ENCODE results near the gene GTF2F1.
"Not testable (repeated sequence)": the region's sequence is repeated elsewhere in the genome, so short reads cannot be mapped to it uniquely, and the experiment has no call there.

The GTF2F1 gene

DNA sequence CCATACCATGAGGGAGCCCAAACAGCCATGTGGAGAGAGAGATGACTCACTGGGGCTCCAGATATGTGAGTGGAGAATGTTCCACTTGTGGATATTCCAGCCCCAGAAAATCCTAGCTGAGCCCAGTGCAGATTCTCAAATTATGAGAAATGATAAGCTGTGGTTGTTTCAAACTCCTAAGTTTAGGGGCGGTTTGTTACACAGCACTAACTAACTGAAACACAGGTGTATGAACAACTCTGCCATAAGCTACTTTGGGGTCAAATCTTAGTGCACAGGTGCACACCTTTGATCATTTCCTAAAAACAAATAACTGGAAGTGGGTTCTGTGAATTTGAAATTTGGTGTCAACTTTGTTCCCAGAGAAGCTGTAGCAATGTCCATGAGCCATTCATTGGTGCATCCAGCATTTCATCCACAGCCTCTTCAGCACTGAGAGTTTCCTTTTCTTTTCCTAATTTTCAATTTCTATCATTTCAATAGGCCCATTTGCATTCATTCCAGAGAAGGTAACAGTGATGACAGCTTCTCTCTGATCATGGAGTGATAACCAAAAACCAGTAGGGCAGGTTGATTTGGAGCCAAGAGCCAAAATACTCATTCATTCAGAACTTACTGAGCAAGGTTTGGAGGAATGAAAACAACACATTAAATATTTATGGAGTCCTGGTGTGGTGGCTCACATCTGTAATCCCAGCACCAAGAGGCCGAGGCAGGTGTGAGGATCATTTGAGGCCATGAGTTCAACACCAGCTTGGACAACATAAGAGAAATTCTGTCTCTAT is 40.4 kb downstream of the GTF2F1 start:
- FAIRE-seq = no peak

DNA sequence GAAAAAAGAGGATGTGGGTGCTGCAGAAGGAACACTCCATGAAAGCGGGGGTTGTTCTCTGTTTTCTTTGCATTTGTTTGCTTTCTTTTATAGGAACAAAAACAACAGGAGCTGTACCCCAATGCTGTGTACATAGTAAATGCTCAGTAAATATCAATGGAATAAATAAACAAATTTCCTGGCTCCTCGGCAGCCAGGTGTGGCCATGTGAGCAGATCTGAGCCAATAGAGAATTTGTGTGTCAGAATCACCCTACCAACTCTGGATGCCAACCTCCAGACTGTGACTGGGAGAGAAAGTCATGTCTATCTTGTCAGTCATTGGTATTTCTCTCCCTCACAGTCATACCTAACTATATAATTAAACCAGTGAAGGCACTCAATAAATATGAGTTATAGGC is 42.3 kb downstream of the GTF2F1 start:
- no peak for FAIRE-seq

DNA sequence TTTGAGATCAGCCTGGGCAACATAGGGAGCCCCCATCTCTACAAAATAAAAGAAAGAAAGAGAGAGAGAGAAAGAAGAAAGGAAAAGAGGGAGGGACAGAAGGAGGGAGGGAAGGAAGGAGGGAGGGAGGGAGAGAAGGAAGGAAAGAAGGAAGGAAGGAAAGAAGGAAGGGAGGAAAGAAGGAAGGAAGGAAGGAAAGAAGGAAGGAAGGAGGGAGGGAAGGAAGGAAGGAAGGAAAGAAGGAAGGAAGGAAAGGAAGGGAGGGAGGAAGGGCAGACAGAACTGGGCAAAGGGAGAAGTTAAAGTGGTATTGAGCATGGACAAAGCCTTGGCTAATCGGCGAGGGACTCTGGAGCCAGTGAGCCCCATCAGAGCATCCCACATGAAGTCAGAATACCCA is 43.7 kb downstream of the GTF2F1 start:
- FAIRE-seq = not testable (repeated sequence)

DNA sequence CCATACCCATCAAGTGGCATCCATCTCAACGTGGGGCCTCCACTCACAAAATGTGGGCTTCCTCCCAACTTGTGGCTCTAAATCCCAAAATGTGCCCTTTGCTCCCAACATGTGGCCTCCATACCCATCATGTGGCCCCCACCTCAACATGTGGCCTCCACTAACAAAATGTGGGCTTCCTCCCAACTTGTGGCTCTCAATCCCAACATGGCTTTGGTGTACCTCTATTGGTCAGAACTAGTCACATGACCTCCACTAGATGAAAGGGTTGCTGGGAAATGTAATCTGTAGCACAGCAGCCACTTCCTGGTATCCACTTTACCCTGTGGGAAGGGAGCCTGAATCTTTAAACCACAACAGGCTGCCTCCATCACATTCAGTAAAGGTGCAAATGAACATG is 49.5 kb downstream of the GTF2F1 start:
- FAIRE-seq = no peak

DNA sequence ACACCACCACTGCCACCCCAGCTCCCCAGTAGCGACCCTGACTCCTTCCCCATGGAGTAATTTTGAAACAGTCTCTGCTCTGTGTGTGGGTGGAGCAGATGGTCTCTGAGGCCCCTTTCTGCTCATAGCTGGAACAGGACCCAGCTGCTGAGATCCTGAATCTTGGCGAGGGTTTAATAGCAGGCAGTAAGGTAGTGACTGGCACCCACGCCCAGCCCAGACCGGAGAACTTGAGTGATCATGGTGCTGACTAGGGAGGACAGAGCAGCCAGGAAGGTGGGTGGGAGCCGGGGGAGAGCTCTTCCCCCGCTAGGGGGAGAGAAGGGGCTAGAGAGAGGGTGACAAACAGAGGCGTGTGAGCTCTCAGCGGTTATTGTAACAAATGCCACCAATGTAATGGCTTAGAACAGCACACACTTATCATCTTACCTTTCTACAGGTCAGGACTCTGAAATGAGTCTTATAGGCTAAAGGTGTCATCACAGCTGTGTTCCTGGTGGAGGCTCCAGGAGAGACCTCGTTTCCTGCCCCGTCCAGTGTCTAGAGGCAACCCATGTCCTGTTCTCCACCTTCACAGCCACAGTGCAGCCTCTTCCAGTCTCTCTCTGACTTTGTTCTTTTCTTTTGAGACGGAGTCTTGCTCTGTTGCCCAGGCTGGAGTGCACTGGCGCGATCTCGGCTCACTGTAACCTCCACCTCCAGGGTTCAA is 52.3 kb downstream of the GTF2F1 start:
- FAIRE-seq = no peak

DNA sequence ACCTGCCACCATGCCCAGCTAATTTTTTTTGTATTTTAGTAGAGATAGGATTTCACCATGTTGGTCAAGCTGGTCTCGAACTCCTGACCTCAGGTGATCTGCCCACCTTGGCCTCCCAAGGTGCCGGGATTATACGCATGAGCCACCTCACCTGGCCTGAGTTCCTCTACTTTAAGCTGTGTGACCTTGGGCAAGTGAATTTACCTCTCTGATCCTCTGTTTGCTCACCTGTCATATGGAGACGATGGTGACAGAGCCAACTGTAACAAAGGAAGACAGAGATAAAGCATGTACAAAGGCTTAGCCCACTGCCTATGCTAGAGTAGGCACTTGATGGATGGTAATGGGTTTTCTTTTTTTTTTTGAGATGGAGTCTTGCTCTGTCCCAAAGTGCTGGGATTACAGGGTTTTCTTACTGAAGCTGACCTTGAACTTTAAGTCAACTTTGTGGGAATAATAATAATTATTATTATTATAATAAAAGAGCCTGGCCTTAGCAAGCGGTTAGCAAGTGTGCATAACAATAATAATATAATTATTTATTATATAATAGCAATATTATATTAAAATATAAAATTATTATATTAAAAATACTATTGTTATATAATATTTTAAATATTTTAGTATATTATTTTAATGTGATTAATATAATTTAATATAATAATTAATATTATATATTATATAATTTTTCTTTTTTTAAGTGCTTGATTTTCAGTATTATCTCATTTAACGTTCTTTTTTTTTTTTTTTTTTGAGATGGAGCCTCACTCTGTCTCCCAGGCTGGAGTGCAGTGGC is 58.3 kb downstream of the GTF2F1 start:
- peak; percentile 98 for FAIRE-seq

DNA sequence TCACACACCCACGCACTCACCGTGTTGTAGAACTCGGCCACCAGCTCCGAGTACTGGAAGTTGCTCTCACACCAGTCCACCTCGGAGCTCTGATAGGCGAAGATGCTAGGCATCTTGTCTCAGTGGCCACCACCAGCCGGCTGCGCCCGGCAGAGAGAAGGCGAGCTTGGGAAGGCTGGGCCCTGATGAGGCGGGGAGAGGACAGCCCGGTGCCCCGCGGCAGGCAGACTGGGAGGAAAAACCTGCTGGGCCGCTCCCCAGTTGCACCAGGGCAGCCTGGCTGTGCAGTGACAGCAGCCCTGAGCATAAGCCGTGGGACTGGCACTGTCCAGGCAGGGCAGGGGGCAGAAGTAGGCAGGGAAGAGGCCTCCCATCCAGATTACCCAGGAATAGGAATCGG is 59.5 kb downstream of the GTF2F1 start, which contains the start of gene ACER1:
TSS of gene ACER1 (minus strand) at position 174 of the 400 bp plus-strand sequence. CDS start at position 113, 61 bp downstream.
- FAIRE-seq = no peak
